Progenitor cell of endocrine pancreas (in vitro differentiated cells): Measurements from ENCODE around the gene TRPV5. TPM values are rescaled to one million over a fixed set of nuclear protein-coding genes. Genes with fewer than 3 reads are reported as not detected.

ENCODE experiments used
- DNase-seq: peaks from one replicate; pipeline ENCODE4 v3.0.0; 2021; ENCODE audit warnings: low spot score; ENCODE audit not compliant: unreplicated experiment
- H3K27ac Mint-ChIP-seq: 2 replicates; pipeline ENCODE4 v1.8.0; 2021; ENCODE audit warnings: mild to moderate bottlenecking, moderate library complexity, mixed read lengths
- H3K27me3 Mint-ChIP-seq: 2 replicates; pipeline ENCODE4 v1.8.0; 2021; ENCODE audit warnings: mixed read lengths
- H3K36me3 Mint-ChIP-seq: 2 replicates; pipeline ENCODE4 v1.8.0; 2022; ENCODE audit warnings: mixed read lengths; ENCODE audit not compliant: insufficient read depth
- H3K4me1 Mint-ChIP-seq: 2 replicates; pipeline ENCODE4 v1.8.0; 2021; ENCODE audit warnings: low read depth, mixed read lengths
- H3K4me3 Mint-ChIP-seq: 2 replicates; pipeline ENCODE4 v1.8.0; 2021; ENCODE audit warnings: low read depth, mild to moderate bottlenecking, moderate library complexity, mixed read lengths
- H3K9me3 Mint-ChIP-seq: 2 replicates; pipeline ENCODE4 v1.8.0; 2021; ENCODE audit warnings: low read depth, mixed read lengths
- CTCF ChIP-seq: fragments of 200-600 bp; sonication (generic); IDR thresholded peaks from one replicate; pipeline ENCODE4 v1.5.0; 2021; ENCODE audit warnings: antibody characterized with exemption, mild to moderate bottlenecking; ENCODE audit not compliant: unreplicated experiment
- total RNA-seq: library from RNA; stranded (reverse); gene quantifications from 2 replicates; pipeline ENCODE4 v1.2.1, GENCODE V29; 2021

The TRPV5 gene
- total RNA-seq, 1 donor from 2014 or later = 0.14 TPM

GRCh38 chr7:142892951-142893350, 40.6 kb downstream of the TRPV5 start:
- peaks cover 8% of the 10 kb centered on the region for H3K4me1 Mint-ChIP-seq
- H3K27ac Mint-ChIP-seq = no peak overlapping the region
- peaks cover 42% of the 10 kb centered on the region for H3K27me3 Mint-ChIP-seq
- TF ChIP-seq CTCF = no peak
- no peak overlapping the region for H3K4me3 Mint-ChIP-seq
- no peak for DNase-seq
- H3K36me3 Mint-ChIP-seq = no peaks in the 10 kb centered on the region
- no peaks in the 10 kb centered on the region for H3K9me3 Mint-ChIP-seq

DNA sequence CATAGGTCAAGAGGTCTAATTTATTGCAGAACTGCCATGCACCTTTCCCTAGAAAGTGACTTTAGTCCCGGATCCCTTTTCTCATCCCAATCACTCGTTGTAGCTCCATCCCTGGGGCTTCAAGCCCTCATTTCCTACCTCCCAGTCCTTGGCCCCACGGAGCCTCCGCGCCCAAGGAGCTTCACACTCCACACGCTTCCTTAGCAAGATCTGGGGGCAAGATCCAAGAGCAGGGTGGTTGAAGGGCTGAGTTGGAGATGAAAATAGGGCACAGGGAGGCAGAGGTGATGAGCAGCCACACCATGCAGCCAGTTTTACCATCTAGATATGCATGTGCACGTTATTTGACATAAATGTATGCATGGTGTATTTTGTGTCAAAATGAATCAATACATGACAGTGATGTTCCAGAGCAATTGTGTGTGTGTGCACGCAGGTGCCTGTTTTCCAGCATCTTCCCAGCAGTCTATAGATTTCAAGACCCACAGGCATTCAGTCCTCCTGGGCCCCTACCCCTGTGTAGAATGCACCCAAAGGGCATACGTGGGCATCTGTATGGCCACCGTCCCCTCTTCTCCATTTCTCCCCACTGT, 42.0 kb downstream of the TRPV5 start:
- H3K4me3 Mint-ChIP-seq = no peak overlapping the region
- no peaks in the 10 kb centered on the region for H3K9me3 Mint-ChIP-seq
- no peaks in the 10 kb centered on the region for H3K36me3 Mint-ChIP-seq
- peaks cover 12% of the 10 kb centered on the region for H3K4me1 Mint-ChIP-seq
- H3K27me3 Mint-ChIP-seq = peaks cover 33% of the 10 kb centered on the region
- DNase-seq = no peak
- no peak for TF ChIP-seq CTCF
- no peak overlapping the region for H3K27ac Mint-ChIP-seq

DNA sequence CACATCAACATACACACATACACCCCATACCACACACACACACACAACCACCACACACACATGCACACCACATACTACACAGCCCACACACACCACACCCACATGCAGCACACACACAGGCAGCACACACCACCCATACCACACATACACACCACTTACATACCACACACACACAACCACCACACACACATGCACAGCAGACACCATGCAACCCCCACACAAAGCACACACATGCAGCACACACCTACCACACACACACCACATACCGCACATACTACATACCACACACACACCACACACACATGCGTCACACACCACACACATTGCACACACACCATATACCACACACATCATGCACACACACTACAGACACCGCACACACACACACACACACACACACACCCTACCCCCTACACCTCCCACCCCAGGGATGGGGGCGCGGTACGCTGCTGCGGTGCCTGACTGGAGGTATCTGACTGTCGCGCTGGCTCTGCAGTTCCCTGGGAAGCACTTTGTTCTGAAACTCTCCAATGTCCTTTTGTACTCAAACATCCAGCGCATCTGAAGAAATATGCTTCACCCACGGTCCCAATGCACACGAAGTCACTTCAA, 42.6 kb downstream of the TRPV5 start:
- no peak for DNase-seq
- no peaks in the 10 kb centered on the region for H3K9me3 Mint-ChIP-seq
- H3K4me3 Mint-ChIP-seq = no peak overlapping the region
- H3K27me3 Mint-ChIP-seq = peaks cover 28% of the 10 kb centered on the region
- TF ChIP-seq CTCF = no peak
- no peak overlapping the region for H3K27ac Mint-ChIP-seq
- no peaks in the 10 kb centered on the region for H3K36me3 Mint-ChIP-seq
- H3K4me1 Mint-ChIP-seq = peaks cover 13% of the 10 kb centered on the region

GRCh38 chr7:142889816-142890215, 43.7 kb downstream of the TRPV5 start:
- no peaks in the 10 kb centered on the region for H3K9me3 Mint-ChIP-seq
- peaks cover 20% of the 10 kb centered on the region for H3K27me3 Mint-ChIP-seq
- no peak overlapping the region for H3K27ac Mint-ChIP-seq
- no peak for TF ChIP-seq CTCF
- H3K4me1 Mint-ChIP-seq = peaks cover 17% of the 10 kb centered on the region
- no peak overlapping the region for H3K4me3 Mint-ChIP-seq
- DNase-seq = no peak
- H3K36me3 Mint-ChIP-seq = no peaks in the 10 kb centered on the region

- Mint-ChIP-seq H3K4me1 (peaks cover 18% of the 10 kb centered on the region), H3K9me3 (no peaks in the 10 kb centered on the region), H3K27ac (no peak overlapping the region), H3K27me3 (peaks cover 16% of the 10 kb centered on the region), H3K4me3 (no peak overlapping the region), H3K36me3 (no peaks in the 10 kb centered on the region)
- TF ChIP-seq CTCF = no peak
- DNase-seq = no peak
Observed at GRCh38 chr7:142887282-142888015, 46.1 kb downstream of the TRPV5 start.
